ENCODE measurements around the gene DCUN1D3.

Gene DCUN1D3

GRCh38 chr16:20860361-20860760 lies 39.8 kb downstream of the DCUN1D3 start:
- Mint-ChIP-seq H3K9me3 (no peaks in the 10 kb centered on the region), H3K27me3 (ENCODE audit: low read depth) (no peaks in the 10 kb centered on the region), H3K4me1 (peaks cover under 1% of the 10 kb centered on the region), H3K4me3 (no peak overlapping the region), H3K27ac (no peak overlapping the region), H3K36me3 (ENCODE audit: low read depth) (peaks cover 48% of the 10 kb centered on the region)
- TF ChIP-seq, protein P1, sequence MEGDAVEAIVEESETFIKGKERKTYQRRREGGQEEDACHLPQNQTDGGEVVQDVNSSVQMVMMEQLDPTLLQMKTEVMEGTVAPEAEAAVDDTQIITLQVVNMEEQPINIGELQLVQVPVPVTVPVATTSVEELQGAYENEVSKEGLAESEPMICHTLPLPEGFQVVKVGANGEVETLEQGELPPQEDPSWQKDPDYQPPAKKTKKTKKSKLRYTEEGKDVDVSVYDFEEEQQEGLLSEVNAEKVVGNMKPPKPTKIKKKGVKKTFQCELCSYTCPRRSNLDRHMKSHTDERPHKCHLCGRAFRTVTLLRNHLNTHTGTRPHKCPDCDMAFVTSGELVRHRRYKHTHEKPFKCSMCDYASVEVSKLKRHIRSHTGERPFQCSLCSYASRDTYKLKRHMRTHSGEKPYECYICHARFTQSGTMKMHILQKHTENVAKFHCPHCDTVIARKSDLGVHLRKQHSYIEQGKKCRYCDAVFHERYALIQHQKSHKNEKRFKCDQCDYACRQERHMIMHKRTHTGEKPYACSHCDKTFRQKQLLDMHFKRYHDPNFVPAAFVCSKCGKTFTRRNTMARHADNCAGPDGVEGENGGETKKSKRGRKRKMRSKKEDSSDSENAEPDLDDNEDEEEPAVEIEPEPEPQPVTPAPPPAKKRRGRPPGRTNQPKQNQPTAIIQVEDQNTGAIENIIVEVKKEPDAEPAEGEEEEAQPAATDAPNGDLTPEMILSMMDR (IDR thresholded peaks at IDR 0.05; ENCODE audit: unreplicated experiment in 3 of 3): no peak

DNA sequence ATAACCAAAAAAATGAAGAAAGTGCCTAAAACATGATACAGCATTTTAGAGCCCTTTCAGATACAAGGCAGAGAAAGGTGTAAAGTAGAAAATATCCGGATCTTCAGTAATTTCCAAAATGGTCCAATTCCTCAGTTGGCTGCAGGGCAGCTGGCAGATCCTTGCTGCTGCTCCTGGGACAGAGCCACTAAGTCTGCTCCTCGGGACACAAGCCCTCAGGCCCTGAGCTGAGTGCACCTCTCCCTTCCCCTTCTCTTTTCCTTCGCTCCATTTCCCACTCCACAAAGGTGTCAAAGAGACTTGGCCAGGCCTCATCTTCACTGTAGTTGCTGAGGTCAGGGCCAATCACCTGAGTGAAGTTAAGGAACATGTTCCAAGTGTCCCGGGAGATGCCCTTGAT lies 40.5 kb downstream of the DCUN1D3 start:
- no peaks in the 10 kb centered on the region for H3K27me3 Mint-ChIP-seq (ENCODE audit: low read depth)
- TF ChIP-seq, protein P1 (IDR thresholded peaks at IDR 0.05; ENCODE audit: unreplicated experiment in 3 of 3): no peak

GRCh38 chr16:20859229-20859628 lies 40.9 kb downstream of the DCUN1D3 start:
- Mint-ChIP-seq H3K4me1 (no peaks in the 10 kb centered on the region), H3K36me3 (ENCODE audit: low read depth) (peaks cover 54% of the 10 kb centered on the region), H3K27ac (no peak overlapping the region), H3K27me3 (ENCODE audit: low read depth) (no peaks in the 10 kb centered on the region), H3K9me3 (no peaks in the 10 kb centered on the region), H3K4me3 (no peak overlapping the region)
- TF ChIP-seq, protein P1 (IDR thresholded peaks at IDR 0.05; ENCODE audit: unreplicated experiment in 3 of 3): no peak

More for the DNA sequence above, 40.5 kb downstream of the DCUN1D3 start:
- Mint-ChIP-seq H3K9me3 (no peaks in the 10 kb centered on the region), H3K4me1 (no peaks in the 10 kb centered on the region), H3K4me3 (no peak overlapping the region), H3K36me3 (ENCODE audit: low read depth) (peaks cover 52% of the 10 kb centered on the region), H3K27ac (no peak overlapping the region)

- H3K4me3 Mint-ChIP-seq: no peak overlapping the region
- TF ChIP-seq, protein P1 (IDR thresholded peaks at IDR 0.05; ENCODE audit: unreplicated experiment in 3 of 3): no peak
- H3K9me3 Mint-ChIP-seq: no peaks in the 10 kb centered on the region
- no peak overlapping the region for H3K27ac Mint-ChIP-seq
- peaks cover 9% of the 10 kb centered on the region for H3K4me1 Mint-ChIP-seq
- H3K27me3 Mint-ChIP-seq (ENCODE audit: low read depth): no peaks in the 10 kb centered on the region
- peaks cover 59% of the 10 kb centered on the region for H3K36me3 Mint-ChIP-seq (ENCODE audit: low read depth)
Measured at GRCh38 chr16:20857281-20857680, 42.9 kb downstream of the DCUN1D3 start.

DNA sequence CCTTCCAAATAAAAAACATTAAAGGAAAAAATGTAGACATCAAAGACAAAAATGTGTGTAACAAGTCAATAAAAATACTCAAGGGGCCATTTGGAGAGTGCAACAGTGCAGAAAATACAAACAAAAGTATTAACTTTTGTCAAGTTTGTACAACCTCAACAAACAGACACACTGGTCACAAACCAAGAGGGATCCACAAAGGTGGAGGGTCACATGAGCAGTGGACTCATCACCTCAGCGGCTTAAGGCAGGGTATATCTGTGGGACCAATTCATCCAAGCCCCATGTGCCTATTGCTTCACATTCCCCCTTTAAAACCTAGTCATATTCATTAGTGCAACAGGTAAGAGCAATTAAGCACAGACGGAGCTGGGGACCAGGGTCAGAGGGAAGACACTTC lies 45.2 kb downstream of the DCUN1D3 start:
- TF ChIP-seq, protein P1 (IDR thresholded peaks at IDR 0.05; ENCODE audit: unreplicated experiment in 3 of 3): no peak
- H3K9me3 Mint-ChIP-seq: no peaks in the 10 kb centered on the region
- H3K36me3 Mint-ChIP-seq (ENCODE audit: low read depth): peaks cover 41% of the 10 kb centered on the region
- H3K4me1 Mint-ChIP-seq: peaks cover 29% of the 10 kb centered on the region
- no peak overlapping the region for H3K27ac Mint-ChIP-seq
- no peaks in the 10 kb centered on the region for H3K27me3 Mint-ChIP-seq (ENCODE audit: low read depth)
- no peak overlapping the region for H3K4me3 Mint-ChIP-seq

- Mint-ChIP-seq H3K27ac (no peak overlapping the region), H3K27me3 (ENCODE audit: low read depth) (no peaks in the 10 kb centered on the region), H3K4me1 (peaks cover 30% of the 10 kb centered on the region), H3K9me3 (no peaks in the 10 kb centered on the region), H3K36me3 (ENCODE audit: low read depth) (peaks cover 33% of the 10 kb centered on the region), H3K4me3 (no peak overlapping the region)
- TF ChIP-seq, protein P1 (IDR thresholded peaks at IDR 0.05; ENCODE audit: unreplicated experiment in 3 of 3): no peak
Measured at GRCh38 chr16:20853981-20854620, 46.1 kb downstream of the DCUN1D3 start.

Data from nephron (organoid).